GM12878 (cell line): ENCODE measurements around the gene FMOD.

Experiments used
- FOS ChIP-seq: IDR thresholded peaks from 3 replicates; pipeline ENCODE4 v1.6.1; 2011; ENCODE audit warnings: borderline replicate concordance; ENCODE audit not compliant: insufficient read length; ENCODE audit errors: extremely low read depth
- MYC ChIP-seq: IDR thresholded peaks from 2 replicates; pipeline ENCODE4 v1.6.1; 2011; ENCODE audit warnings: mild to moderate bottlenecking, low read length, moderate library complexity, inconsistent platforms; ENCODE audit not compliant: insufficient read depth, insufficient replicate concordance, insufficient read length, severe bottlenecking
- TF ChIP-seq, protein P1 (sequence below): IDR thresholded peaks from 2 replicates; pipeline ENCODE4 v1.6.1; 2012; ENCODE audit warnings: low read depth, low read length, improper control_type of control experiment
- TF ChIP-seq, protein P2 (sequence below), 3 experiments: IDR thresholded peaks in 2 of 3; conservative IDR thresholded peaks in 1 of 3; 2 replicates each; pipeline ENCODE4 v1.5.1; 2011; ENCODE audit warnings: low read depth in 3 of 3, low read length in 3 of 3, mild to moderate bottlenecking in 3 of 3, control low read depth in 2 of 3, moderate library complexity in 2 of 3, inconsistent platforms in 1 of 3, mixed read lengths in 1 of 3; ENCODE audit not compliant: control insufficient read depth in 2 of 3, insufficient read depth in 1 of 3; ENCODE audit errors: extremely low read depth in 1 of 3

DNA sequence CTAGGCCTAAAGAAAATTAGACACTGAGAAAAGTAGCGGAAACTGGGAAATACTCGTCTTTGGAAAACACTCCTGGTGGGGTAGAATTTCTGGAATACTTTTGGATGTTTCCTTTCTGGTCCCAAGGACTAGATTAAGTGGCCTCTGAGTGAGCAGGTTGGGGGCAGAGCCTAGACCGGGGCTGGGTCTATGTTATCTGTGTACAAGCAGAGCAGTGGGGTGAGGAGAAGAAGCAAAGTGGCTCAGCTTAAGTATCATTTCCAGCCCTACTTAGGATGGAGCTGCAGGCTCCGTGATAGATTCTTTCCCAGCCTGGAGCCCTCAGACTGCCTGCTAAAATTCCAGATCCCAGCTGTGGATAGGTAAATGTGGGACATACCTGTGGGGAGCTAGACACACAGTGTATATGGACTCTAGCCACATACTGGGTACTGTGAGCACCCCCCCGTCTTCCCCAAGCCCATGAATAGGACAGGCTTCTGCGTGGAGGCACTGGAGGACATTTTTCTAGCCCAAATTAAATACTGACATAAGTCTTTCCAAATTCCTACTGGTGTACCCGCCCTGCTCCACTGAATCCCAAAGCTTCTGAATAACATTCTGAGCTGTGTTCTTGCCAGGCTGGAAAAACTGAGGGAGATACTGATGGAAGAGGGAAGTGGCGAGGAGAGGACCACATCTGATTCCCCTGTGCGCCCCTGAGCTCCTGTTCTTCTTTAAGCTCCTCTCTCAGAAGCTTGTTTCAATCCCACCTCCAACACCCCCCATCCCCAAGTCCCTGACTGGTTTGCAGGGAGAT is 6.8 kb downstream of the FMOD start:
- TF ChIP-seq, protein P1, sequence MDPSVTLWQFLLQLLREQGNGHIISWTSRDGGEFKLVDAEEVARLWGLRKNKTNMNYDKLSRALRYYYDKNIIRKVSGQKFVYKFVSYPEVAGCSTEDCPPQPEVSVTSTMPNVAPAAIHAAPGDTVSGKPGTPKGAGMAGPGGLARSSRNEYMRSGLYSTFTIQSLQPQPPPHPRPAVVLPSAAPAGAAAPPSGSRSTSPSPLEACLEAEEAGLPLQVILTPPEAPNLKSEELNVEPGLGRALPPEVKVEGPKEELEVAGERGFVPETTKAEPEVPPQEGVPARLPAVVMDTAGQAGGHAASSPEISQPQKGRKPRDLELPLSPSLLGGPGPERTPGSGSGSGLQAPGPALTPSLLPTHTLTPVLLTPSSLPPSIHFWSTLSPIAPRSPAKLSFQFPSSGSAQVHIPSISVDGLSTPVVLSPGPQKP = no peak
- TF ChIP-seq MYC (no peak), FOS (no peak)
- TF ChIP-seq, protein P2, sequence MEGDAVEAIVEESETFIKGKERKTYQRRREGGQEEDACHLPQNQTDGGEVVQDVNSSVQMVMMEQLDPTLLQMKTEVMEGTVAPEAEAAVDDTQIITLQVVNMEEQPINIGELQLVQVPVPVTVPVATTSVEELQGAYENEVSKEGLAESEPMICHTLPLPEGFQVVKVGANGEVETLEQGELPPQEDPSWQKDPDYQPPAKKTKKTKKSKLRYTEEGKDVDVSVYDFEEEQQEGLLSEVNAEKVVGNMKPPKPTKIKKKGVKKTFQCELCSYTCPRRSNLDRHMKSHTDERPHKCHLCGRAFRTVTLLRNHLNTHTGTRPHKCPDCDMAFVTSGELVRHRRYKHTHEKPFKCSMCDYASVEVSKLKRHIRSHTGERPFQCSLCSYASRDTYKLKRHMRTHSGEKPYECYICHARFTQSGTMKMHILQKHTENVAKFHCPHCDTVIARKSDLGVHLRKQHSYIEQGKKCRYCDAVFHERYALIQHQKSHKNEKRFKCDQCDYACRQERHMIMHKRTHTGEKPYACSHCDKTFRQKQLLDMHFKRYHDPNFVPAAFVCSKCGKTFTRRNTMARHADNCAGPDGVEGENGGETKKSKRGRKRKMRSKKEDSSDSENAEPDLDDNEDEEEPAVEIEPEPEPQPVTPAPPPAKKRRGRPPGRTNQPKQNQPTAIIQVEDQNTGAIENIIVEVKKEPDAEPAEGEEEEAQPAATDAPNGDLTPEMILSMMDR (IDR thresholded peaks at IDR 0.05 in 2 of 3, conservative IDR thresholded peaks at IDR 0.05 in 1 of 3; ENCODE audit: control insufficient read depth in 2 of 3, extremely low read depth in 1 of 3, insufficient read depth in 1 of 3, low read depth in 3 of 3, low read length in 3 of 3) = no peak
